Endothelial cell of umbilical vein (primary cell): Measurements from ENCODE around the gene TXNRD2. TPM values are rescaled to one million over a fixed set of nuclear protein-coding genes. Genes with fewer than 3 reads are reported as not detected.

Source experiments
- BruUV-seq: library from RNA; stranded (reverse); fragments of 400-500 nt; replicated peaks from 2 replicates; lab custom pipeline; 2021; lab: Mats Ljungman, UMichigan
- CTCF ChIA-PET: fragments of 300-600, 350-600 bp; sonication (Branson Sonifier 250); formaldehyde crosslinking; loops from one replicate; lab custom pipeline; 2021; ENCODE audit warnings: antibody characterized with exemption, inconsistent platforms; lab: Charles Lee
- POLR2A ChIA-PET: fragments of 300-600, 350-600 bp; sonication (Branson Sonifier 250); formaldehyde crosslinking; loops from one replicate; lab custom pipeline; 2021; ENCODE audit warnings: antibody characterized with exemption, inconsistent platforms; lab: Charles Lee
- DNase-seq: peaks from one replicate; pipeline ENCODE4 v3.0.0-alpha.2; 2011; ENCODE audit warnings: low read depth, low spot score
- FAIRE-seq: peaks from 2 replicates; lab custom pipeline; 2011; peaks lifted over from hg19 to GRCh38; lab: Jason Lieb, UNC
- H2AFZ ChIP-seq: 2 replicates; pipeline ENCODE4 v1.6.0; 2012; ENCODE audit warnings: low read depth, low read length, control low read depth, inconsistent platforms
- H3K27ac ChIP-seq: 2 replicates; pipeline ENCODE4 v1.5.1; 2011; ENCODE audit warnings: low read depth, mild to moderate bottlenecking, control low read depth, low read length, moderate library complexity; ENCODE audit not compliant: insufficient read depth
- H3K27me3 ChIP-seq, 2 experiments: 2 replicates each; pipeline versions ENCODE4 v1.6.0 to v1.6.1; 2011; ENCODE audit warnings: low read length in 2 of 2, mixed read lengths in 1 of 2; ENCODE audit not compliant: control insufficient read depth in 2 of 2, insufficient read depth in 2 of 2
- H3K36me3 ChIP-seq, 2 experiments: 2 replicates in 1 of 2; 3 replicates in 1 of 2; pipeline ENCODE4 v1.5.1; 2011; ENCODE audit warnings: low read length in 2 of 2, mild to moderate bottlenecking in 1 of 2, moderate library complexity in 1 of 2; ENCODE audit not compliant: control insufficient read depth in 2 of 2, insufficient read depth in 2 of 2; ENCODE audit errors: extremely low read depth in 1 of 2
- H3K4me1 ChIP-seq: 3 replicates; pipeline ENCODE4 v1.5.1; 2011; ENCODE audit warnings: mild to moderate bottlenecking, low read length; ENCODE audit not compliant: control insufficient read depth, insufficient read depth; ENCODE audit errors: extremely low read depth
- H3K4me2 ChIP-seq: 2 replicates; pipeline ENCODE4 v1.6.1; 2011; ENCODE audit warnings: low read length, control low read depth, mixed read lengths; ENCODE audit not compliant: insufficient read depth
- H3K4me3 ChIP-seq, 3 experiments: fragments of 200-600 bp in 1 of 3; sonication (generic), shearing (Covaris generic) in 1 of 3; replicated peaks in 1 of 3; 2 replicates each; pipeline ENCODE4 v1.5.1; 2011 to 2016; ENCODE audit warnings: control low read depth in 3 of 3, low read length in 3 of 3, mild to moderate bottlenecking in 2 of 3, inconsistent platforms in 1 of 3, low read depth in 1 of 3, moderate library complexity in 1 of 3; ENCODE audit not compliant: insufficient read depth in 1 of 3
- H3K79me2 ChIP-seq: 2 replicates; pipeline ENCODE4 v1.6.0; 2012; ENCODE audit warnings: low read length, inconsistent platforms; ENCODE audit not compliant: control insufficient read depth, insufficient read depth
- H3K9ac ChIP-seq: replicated peaks from 2 replicates; pipeline ENCODE3; 2011; ENCODE audit warnings: low read length, control low read depth; ENCODE audit not compliant: insufficient read depth; ENCODE audit errors: extremely low read depth
- H3K9me1 ChIP-seq: replicated peaks from 3 replicates; pipeline ENCODE4 v1.6.0; 2011; ENCODE audit warnings: mild to moderate bottlenecking, low read length; ENCODE audit not compliant: control insufficient read depth, insufficient read depth; ENCODE audit errors: extremely low read depth
- H3K9me3 ChIP-seq: replicated peaks from 2 replicates; pipeline ENCODE4 v1.5.1; 2012; ENCODE audit warnings: low read length, inconsistent platforms; ENCODE audit not compliant: control insufficient read depth, insufficient read depth
- H4K20me1 ChIP-seq: replicated peaks from 2 replicates; pipeline ENCODE3; 2011; ENCODE audit warnings: mild to moderate bottlenecking, low read length; ENCODE audit not compliant: control insufficient read depth, insufficient read depth; ENCODE audit errors: extremely low read depth
- GATA2 ChIP-seq: IDR thresholded peaks from 2 replicates; pipeline ENCODE4 v1.7.0; 2011; ENCODE audit warnings: low read depth, mild to moderate bottlenecking, moderate library complexity, mixed read lengths, low read length; ENCODE audit not compliant: insufficient read length, insufficient read depth
- JUN ChIP-seq: IDR thresholded peaks from 2 replicates; pipeline ENCODE4 v1.6.1; 2011; ENCODE audit warnings: borderline replicate concordance, low read depth; ENCODE audit not compliant: insufficient read length, insufficient read depth
- MYC ChIP-seq: IDR thresholded peaks from one replicate; pipeline ENCODE4 v1.6.1; 2011; ENCODE audit warnings: mild to moderate bottlenecking, low read depth, low read length
- POLR2A ChIP-seq: IDR thresholded peaks from 2 replicates; pipeline ENCODE4 v1.6.1; 2012; ENCODE audit warnings: low read depth, mild to moderate bottlenecking, control low read depth, low read length
- POLR2AphosphoS5 ChIP-seq: IDR thresholded peaks from 2 replicates; pipeline ENCODE4 v1.6.1; 2012; ENCODE audit warnings: low read depth, mild to moderate bottlenecking, control low read depth, low read length, moderate library complexity; ENCODE audit not compliant: insufficient read depth
- dilution Hi-C: fragments of 300-500 bp; cut with MboI; formaldehyde crosslinking; loops from one replicate; pipeline ENCODE4 v1.15.0; 2019; ENCODE audit warnings: low sequenced_read_pairs; ENCODE audit not compliant: extremely low pct_ligation_motif_present
- intact Hi-C: fragments of 100-400 bp; cut with micrococcal nuclease; formaldehyde crosslinking; loops from one replicate; pipeline ENCODE4 v1.10.0; 2022
- polyA plus RNA-seq, 4 experiments: library from polyadenylated mRNA; depleted of rRNA in 3 of 4; stranded (reverse) in 3 of 4; unstranded in 1 of 4; fragments of >200 nt; gene quantifications; 2 replicates each; pipeline versions ENCODE4 v1.2.1 to v1.2.3, GENCODE V29; 2011 to 2012; ENCODE audit warnings: missing spikeins in 1 of 4
- total RNA-seq: library from RNA; stranded (reverse); gene quantifications from 2 replicates; pipeline ENCODE4 v1.2.3, GENCODE V29; 2021
- TF ChIP-seq, protein P1 (sequence below), 2 donors: IDR thresholded peaks; 1 replicate in 1 of 2; 2 replicates in 1 of 2; pipeline ENCODE4 v1.5.1; 2011; ENCODE audit warnings: low read length in 2 of 2, mild to moderate bottlenecking in 2 of 2, moderate library complexity in 2 of 2, control low read depth in 1 of 2, inconsistent platforms in 1 of 2, low read depth in 1 of 2; ENCODE audit not compliant: insufficient read depth in 1 of 2; ENCODE audit errors: extremely low read depth in 1 of 2

Gene TXNRD2
- total and polyA plus RNA-seq, 2 donors (not counting 3 experiments of a cell fraction or from before 2014, with no cell fraction given): 211 to 440 TPM

DNA sequence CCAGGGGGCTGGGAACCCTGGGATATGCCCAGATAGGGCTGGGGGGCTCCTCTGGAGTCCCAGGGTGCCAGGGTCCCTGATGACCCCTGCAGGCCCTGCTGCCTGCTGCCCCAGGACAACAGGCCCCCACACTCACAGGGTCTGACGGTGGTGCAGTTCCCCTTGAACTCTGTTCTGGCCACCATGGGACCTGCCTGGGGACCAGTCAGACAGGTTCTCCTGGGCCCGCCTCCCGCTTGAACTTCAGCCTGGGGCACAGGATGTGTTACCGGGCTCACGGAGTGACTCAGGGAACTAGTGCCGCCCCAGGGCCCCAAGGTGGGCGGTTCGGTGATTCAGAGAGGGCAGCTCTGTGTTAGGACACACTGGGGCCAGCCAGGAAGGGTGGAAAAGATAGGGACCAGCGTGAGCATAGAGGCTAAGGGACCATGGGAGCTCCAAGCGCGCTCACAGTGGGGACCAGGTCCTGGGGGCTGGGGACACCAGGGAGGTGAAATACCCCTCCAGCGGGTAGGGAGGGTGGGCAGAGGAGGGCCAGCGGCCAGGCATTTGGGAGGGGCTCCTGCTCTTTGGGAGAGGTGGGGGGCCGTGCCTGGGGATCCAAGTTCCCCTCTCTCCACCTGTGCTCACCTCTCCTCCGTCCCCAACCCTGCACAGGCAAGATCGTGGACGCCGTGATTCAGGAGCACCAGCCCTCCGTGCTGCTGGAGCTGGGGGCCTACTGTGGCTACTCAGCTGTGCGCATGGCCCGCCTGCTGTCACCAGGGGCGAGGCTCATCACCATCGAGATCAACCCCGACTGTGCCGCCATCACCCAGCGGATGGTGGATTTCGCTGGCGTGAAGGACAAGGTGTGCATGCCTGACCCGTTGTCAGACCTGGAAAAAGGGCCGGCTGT, 21.5 kb upstream of the TXNRD2 start:
- Histone ChIP-seq H3K27me3 (no peaks in the 10 kb centered on the region), H3K79me2 (no peaks in the 10 kb centered on the region), H2AFZ (no peak overlapping the region), H3K4me1 (peaks cover 33% of the 10 kb centered on the region), H3K4me2 (no peak overlapping the region), H4K20me1 (no peaks in the 10 kb centered on the region), H3K36me3 (peaks cover 0 to 30% of the 10 kb centered on the region in 2 experiments), H3K4me3 (no peak overlapping the region), H3K9ac (no peak overlapping the region), H3K9me3 (no peaks in the 10 kb centered on the region), H3K9me1 (no peaks in the 10 kb centered on the region), H3K27ac (peak overlapping the region; percentile 27)
- FAIRE-seq: peak; percentile 72
- dilution Hi-C loops: no loop called here
- POLR2A ChIA-PET: no interaction called here
- peak; percentile 43 for DNase-seq
- intact Hi-C loops: loop anchor here (1.0 to 2.0 kb wide), 2 partner anchors 65 to 118 kb away; partner anchors contain the start of gene DGCR8
- BruUV-seq: no TSS peak
- CTCF ChIA-PET: interaction anchor here (0.6 to 1.7 kb wide), 16 partner anchors 10 to 233 kb away, joined by 3 to 14 read pairs (median 4); no protein-coding TSS in a partner anchor
- peak; percentile 33 for TF ChIP-seq POLR2AphosphoS5
- no peak for TF ChIP-seq JUN
- TF ChIP-seq GATA2: no peak
- no peak for TF ChIP-seq MYC
- TF ChIP-seq POLR2A: peak; percentile 39

DNA sequence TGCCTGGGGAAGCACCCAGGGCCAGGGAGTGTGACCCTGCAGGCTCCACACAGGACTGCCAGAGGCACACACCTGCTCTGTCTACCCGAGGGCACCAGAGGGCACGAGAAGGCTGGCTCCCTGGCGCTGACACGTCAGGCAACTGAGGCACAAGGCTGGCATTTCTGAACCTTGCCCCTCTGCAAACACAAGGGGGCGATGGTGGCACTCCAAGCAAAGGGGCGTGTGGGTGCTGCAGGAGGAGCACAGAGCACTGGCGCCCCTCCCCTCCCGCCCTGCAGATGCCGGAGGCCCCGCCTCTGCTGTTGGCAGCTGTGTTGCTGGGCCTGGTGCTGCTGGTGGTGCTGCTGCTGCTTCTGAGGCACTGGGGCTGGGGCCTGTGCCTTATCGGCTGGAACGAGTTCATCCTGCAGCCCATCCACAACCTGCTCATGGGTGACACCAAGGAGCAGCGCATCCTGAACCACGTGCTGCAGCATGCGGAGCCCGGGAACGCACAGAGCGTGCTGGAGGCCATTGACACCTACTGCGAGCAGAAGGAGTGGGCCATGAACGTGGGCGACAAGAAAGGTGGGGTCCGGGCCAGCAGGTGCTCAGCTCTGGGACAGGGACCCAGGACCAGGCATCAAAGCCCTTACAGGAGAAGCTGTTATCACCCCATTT, 20.8 kb upstream of the TXNRD2 start:
- Histone ChIP-seq H3K27me3 (no peaks in the 10 kb centered on the region), H3K4me3 (no peak overlapping the region), H3K4me2 (no peak overlapping the region), H3K36me3 (peaks cover 0 to 27% of the 10 kb centered on the region in 2 experiments), H3K9ac (no peak overlapping the region), H3K9me3 (no peaks in the 10 kb centered on the region), H2AFZ (no peak overlapping the region), H3K4me1 (peaks cover 28% of the 10 kb centered on the region), H4K20me1 (no peaks in the 10 kb centered on the region), H3K9me1 (no peaks in the 10 kb centered on the region), H3K79me2 (no peaks in the 10 kb centered on the region), H3K27ac (peak overlapping the region; percentile 4)
- BruUV-seq: no TSS peak
- POLR2A ChIA-PET: no interaction called here
- TF ChIP-seq, protein P1, sequence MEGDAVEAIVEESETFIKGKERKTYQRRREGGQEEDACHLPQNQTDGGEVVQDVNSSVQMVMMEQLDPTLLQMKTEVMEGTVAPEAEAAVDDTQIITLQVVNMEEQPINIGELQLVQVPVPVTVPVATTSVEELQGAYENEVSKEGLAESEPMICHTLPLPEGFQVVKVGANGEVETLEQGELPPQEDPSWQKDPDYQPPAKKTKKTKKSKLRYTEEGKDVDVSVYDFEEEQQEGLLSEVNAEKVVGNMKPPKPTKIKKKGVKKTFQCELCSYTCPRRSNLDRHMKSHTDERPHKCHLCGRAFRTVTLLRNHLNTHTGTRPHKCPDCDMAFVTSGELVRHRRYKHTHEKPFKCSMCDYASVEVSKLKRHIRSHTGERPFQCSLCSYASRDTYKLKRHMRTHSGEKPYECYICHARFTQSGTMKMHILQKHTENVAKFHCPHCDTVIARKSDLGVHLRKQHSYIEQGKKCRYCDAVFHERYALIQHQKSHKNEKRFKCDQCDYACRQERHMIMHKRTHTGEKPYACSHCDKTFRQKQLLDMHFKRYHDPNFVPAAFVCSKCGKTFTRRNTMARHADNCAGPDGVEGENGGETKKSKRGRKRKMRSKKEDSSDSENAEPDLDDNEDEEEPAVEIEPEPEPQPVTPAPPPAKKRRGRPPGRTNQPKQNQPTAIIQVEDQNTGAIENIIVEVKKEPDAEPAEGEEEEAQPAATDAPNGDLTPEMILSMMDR (IDR thresholded peaks at IDR 0.05; ENCODE audit: extremely low read depth in 1 of 2, insufficient read depth in 1 of 2, low read depth in 1 of 2, low read length in 2 of 2): peak; percentile 54 to 83
- TF ChIP-seq GATA2: no peak
- intact Hi-C loops: loop anchor here (1.0 to 2.0 kb wide), 2 partner anchors 66 to 118 kb away; partner anchors contain the start of gene DGCR8
- dilution Hi-C loops: no loop called here
- DNase-seq (peak; percentile 75), FAIRE-seq (peak; percentile 84)
- CTCF ChIA-PET: interaction anchor here (0.6 to 1.7 kb wide), 14 partner anchors 9 to 232 kb away, joined by 3 to 14 read pairs (median 4); no protein-coding TSS in a partner anchor
